Measurements from ENCODE around the gene NBEAL2.

Gene NBEAL2

GRCh38 chr3:47011371-47011770, 31.9 kb downstream of the NBEAL2 start:
- no peaks in the 10 kb centered on the region for H3K4me1 ChIP-seq (ENCODE audit: control insufficient read depth in 2 of 2, insufficient read depth in 2 of 2, low read length in 2 of 2)
- peaks cover 19 to 29% of the 10 kb centered on the region in 2 donors for H3K36me3 ChIP-seq (ENCODE audit: control insufficient read depth in 2 of 2, insufficient read depth in 2 of 2, low read length in 2 of 2)
- H3K4me3 ChIP-seq (ENCODE audit: low read length in 2 of 2): no peak overlapping the region
- no peak overlapping the region for H3K27ac ChIP-seq (ENCODE audit: low read depth in 2 of 2, low read length in 2 of 2)
- H3K9me3 ChIP-seq (ENCODE audit: control insufficient read depth in 2 of 2, low read length in 2 of 2): no peaks in the 10 kb centered on the region
- H3K27me3 ChIP-seq (ENCODE audit: control insufficient read depth in 2 of 2, insufficient read depth in 2 of 2, low read length in 2 of 2): no peaks in the 10 kb centered on the region
- no peak overlapping the region for H3K9ac ChIP-seq (ENCODE audit: low read depth in 1 of 2, low read length in 2 of 2)

GRCh38 chr3:47012342-47013230, 33.1 kb downstream of the NBEAL2 start:
- no peaks in the 10 kb centered on the region for H3K4me1 ChIP-seq (ENCODE audit: control insufficient read depth in 2 of 2, insufficient read depth in 2 of 2, low read length in 2 of 2)
- no peak overlapping the region for H3K27ac ChIP-seq (ENCODE audit: low read depth in 2 of 2, low read length in 2 of 2)
- no peaks in the 10 kb centered on the region for H3K9me3 ChIP-seq (ENCODE audit: control insufficient read depth in 2 of 2, low read length in 2 of 2)

GRCh38 chr3:47013231-47013630, 33.8 kb downstream of the NBEAL2 start:
- no peak overlapping the region for H3K4me3 ChIP-seq (ENCODE audit: low read length in 2 of 2)
- peaks cover 24 to 37% of the 10 kb centered on the region in 2 donors for H3K36me3 ChIP-seq (ENCODE audit: control insufficient read depth in 2 of 2, insufficient read depth in 2 of 2, low read length in 2 of 2)
- H3K9me3 ChIP-seq (ENCODE audit: control insufficient read depth in 2 of 2, low read length in 2 of 2): no peaks in the 10 kb centered on the region
- no peaks in the 10 kb centered on the region for H3K27me3 ChIP-seq (ENCODE audit: control insufficient read depth in 2 of 2, insufficient read depth in 2 of 2, low read length in 2 of 2)
- H3K4me1 ChIP-seq (ENCODE audit: control insufficient read depth in 2 of 2, insufficient read depth in 2 of 2, low read length in 2 of 2): no peaks in the 10 kb centered on the region
- H3K27ac ChIP-seq (ENCODE audit: low read depth in 2 of 2, low read length in 2 of 2): no peak overlapping the region
- H3K9ac ChIP-seq (ENCODE audit: low read depth in 1 of 2, low read length in 2 of 2): no peak overlapping the region

More at GRCh38 chr3:47012342-47013230, 33.1 kb downstream of the NBEAL2 start:
- H3K36me3 ChIP-seq (ENCODE audit: control insufficient read depth in 2 of 2, insufficient read depth in 2 of 2, low read length in 2 of 2): peaks cover 18 to 33% of the 10 kb centered on the region in 2 donors
- no peak overlapping the region for H3K4me3 ChIP-seq (ENCODE audit: low read length in 2 of 2)
- no peaks in the 10 kb centered on the region for H3K27me3 ChIP-seq (ENCODE audit: control insufficient read depth in 2 of 2, insufficient read depth in 2 of 2, low read length in 2 of 2)
- no peak overlapping the region for H3K9ac ChIP-seq (ENCODE audit: low read depth in 1 of 2, low read length in 2 of 2)

- H3K4me1 ChIP-seq (ENCODE audit: control insufficient read depth in 2 of 2, insufficient read depth in 2 of 2, low read length in 2 of 2): no peaks in the 10 kb centered on the region
- H3K36me3 ChIP-seq (ENCODE audit: control insufficient read depth in 2 of 2, insufficient read depth in 2 of 2, low read length in 2 of 2): peaks cover 31 to 42% of the 10 kb centered on the region in 2 donors
- no peak overlapping the region for H3K9ac ChIP-seq (ENCODE audit: low read depth in 1 of 2, low read length in 2 of 2)
- no peak overlapping the region for H3K27ac ChIP-seq (ENCODE audit: low read depth in 2 of 2, low read length in 2 of 2)
- H3K9me3 ChIP-seq (ENCODE audit: control insufficient read depth in 2 of 2, low read length in 2 of 2): no peaks in the 10 kb centered on the region
- H3K27me3 ChIP-seq (ENCODE audit: control insufficient read depth in 2 of 2, insufficient read depth in 2 of 2, low read length in 2 of 2): no peaks in the 10 kb centered on the region
- no peak overlapping the region for H3K4me3 ChIP-seq (ENCODE audit: low read length in 2 of 2)
Measured at GRCh38 chr3:47014036-47014435, 34.6 kb downstream of the NBEAL2 start.

GRCh38 chr3:47015151-47015550, 35.7 kb downstream of the NBEAL2 start:
- Histone ChIP-seq H3K4me1 (ENCODE audit: control insufficient read depth in 2 of 2, insufficient read depth in 2 of 2, low read length in 2 of 2) (no peaks in the 10 kb centered on the region), H3K27me3 (ENCODE audit: control insufficient read depth in 2 of 2, insufficient read depth in 2 of 2, low read length in 2 of 2) (no peaks in the 10 kb centered on the region), H3K36me3 (ENCODE audit: control insufficient read depth in 2 of 2, insufficient read depth in 2 of 2, low read length in 2 of 2) (peaks cover 41 to 53% of the 10 kb centered on the region in 2 donors), H3K9me3 (ENCODE audit: control insufficient read depth in 2 of 2, low read length in 2 of 2) (no peaks in the 10 kb centered on the region), H3K4me3 (ENCODE audit: low read length in 2 of 2) (no peak overlapping the region), H3K9ac (ENCODE audit: low read depth in 1 of 2, low read length in 2 of 2) (no peak overlapping the region), H3K27ac (ENCODE audit: low read depth in 2 of 2, low read length in 2 of 2) (no peak overlapping the region)

- Histone ChIP-seq H3K36me3 (ENCODE audit: control insufficient read depth in 2 of 2, insufficient read depth in 2 of 2, low read length in 2 of 2) (peaks cover 42 to 54% of the 10 kb centered on the region in 2 donors), H3K27me3 (ENCODE audit: control insufficient read depth in 2 of 2, insufficient read depth in 2 of 2, low read length in 2 of 2) (no peaks in the 10 kb centered on the region), H3K4me1 (ENCODE audit: control insufficient read depth in 2 of 2, insufficient read depth in 2 of 2, low read length in 2 of 2) (peaks cover 0 to 3% of the 10 kb centered on the region in 2 donors), H3K4me3 (ENCODE audit: low read length in 2 of 2) (no peak overlapping the region), H3K27ac (ENCODE audit: low read depth in 2 of 2, low read length in 2 of 2) (no peak overlapping the region), H3K9me3 (ENCODE audit: control insufficient read depth in 2 of 2, low read length in 2 of 2) (no peaks in the 10 kb centered on the region), H3K9ac (ENCODE audit: low read depth in 1 of 2, low read length in 2 of 2) (no peak overlapping the region)
Measured at GRCh38 chr3:47016086-47016933, 36.8 kb downstream of the NBEAL2 start.

- Histone ChIP-seq H3K4me1 (ENCODE audit: control insufficient read depth in 2 of 2, insufficient read depth in 2 of 2, low read length in 2 of 2) (peaks cover 0 to 3% of the 10 kb centered on the region in 2 donors), H3K9ac (ENCODE audit: low read depth in 1 of 2, low read length in 2 of 2) (no peak overlapping the region), H3K36me3 (ENCODE audit: control insufficient read depth in 2 of 2, insufficient read depth in 2 of 2, low read length in 2 of 2) (peaks cover 42 to 54% of the 10 kb centered on the region in 2 donors), H3K27me3 (ENCODE audit: control insufficient read depth in 2 of 2, insufficient read depth in 2 of 2, low read length in 2 of 2) (no peaks in the 10 kb centered on the region), H3K27ac (ENCODE audit: low read depth in 2 of 2, low read length in 2 of 2) (no peak overlapping the region), H3K9me3 (ENCODE audit: control insufficient read depth in 2 of 2, low read length in 2 of 2) (no peaks in the 10 kb centered on the region), H3K4me3 (ENCODE audit: low read length in 2 of 2) (no peak overlapping the region)
Measured at GRCh38 chr3:47016934-47017435, 37.5 kb downstream of the NBEAL2 start.

- peaks cover 3 to 5% of the 10 kb centered on the region in 2 donors for H3K4me1 ChIP-seq (ENCODE audit: control insufficient read depth in 2 of 2, insufficient read depth in 2 of 2, low read length in 2 of 2)
- peaks cover 42 to 54% of the 10 kb centered on the region in 2 donors for H3K36me3 ChIP-seq (ENCODE audit: control insufficient read depth in 2 of 2, insufficient read depth in 2 of 2, low read length in 2 of 2)
- no peak overlapping the region for H3K9ac ChIP-seq (ENCODE audit: low read depth in 1 of 2, low read length in 2 of 2)
- H3K27me3 ChIP-seq (ENCODE audit: control insufficient read depth in 2 of 2, insufficient read depth in 2 of 2, low read length in 2 of 2): no peaks in the 10 kb centered on the region
- H3K9me3 ChIP-seq (ENCODE audit: control insufficient read depth in 2 of 2, low read length in 2 of 2): no peaks in the 10 kb centered on the region
- no peak overlapping the region for H3K4me3 ChIP-seq (ENCODE audit: low read length in 2 of 2)
- H3K27ac ChIP-seq (ENCODE audit: low read depth in 2 of 2, low read length in 2 of 2): no peak overlapping the region
Measured at GRCh38 chr3:47017504-47018268, 38.2 kb downstream of the NBEAL2 start.

- H3K27me3 ChIP-seq (ENCODE audit: control insufficient read depth in 2 of 2, insufficient read depth in 2 of 2, low read length in 2 of 2): no peaks in the 10 kb centered on the region
- peaks cover 3 to 7% of the 10 kb centered on the region in 2 donors for H3K4me1 ChIP-seq (ENCODE audit: control insufficient read depth in 2 of 2, insufficient read depth in 2 of 2, low read length in 2 of 2)
- H3K9me3 ChIP-seq (ENCODE audit: control insufficient read depth in 2 of 2, low read length in 2 of 2): no peaks in the 10 kb centered on the region
- H3K36me3 ChIP-seq (ENCODE audit: control insufficient read depth in 2 of 2, insufficient read depth in 2 of 2, low read length in 2 of 2): peaks cover 42 to 52% of the 10 kb centered on the region in 2 donors
- H3K9ac ChIP-seq (ENCODE audit: low read depth in 1 of 2, low read length in 2 of 2): no peak overlapping the region
- no peak overlapping the region for H3K27ac ChIP-seq (ENCODE audit: low read depth in 2 of 2, low read length in 2 of 2)
- no peak overlapping the region for H3K4me3 ChIP-seq (ENCODE audit: low read length in 2 of 2)
Measured at GRCh38 chr3:47018269-47018611, 38.8 kb downstream of the NBEAL2 start.

Measured in mucosa of rectum (tissue), 2 donors.